ENCODE results near the gene CARD6.

DNA sequence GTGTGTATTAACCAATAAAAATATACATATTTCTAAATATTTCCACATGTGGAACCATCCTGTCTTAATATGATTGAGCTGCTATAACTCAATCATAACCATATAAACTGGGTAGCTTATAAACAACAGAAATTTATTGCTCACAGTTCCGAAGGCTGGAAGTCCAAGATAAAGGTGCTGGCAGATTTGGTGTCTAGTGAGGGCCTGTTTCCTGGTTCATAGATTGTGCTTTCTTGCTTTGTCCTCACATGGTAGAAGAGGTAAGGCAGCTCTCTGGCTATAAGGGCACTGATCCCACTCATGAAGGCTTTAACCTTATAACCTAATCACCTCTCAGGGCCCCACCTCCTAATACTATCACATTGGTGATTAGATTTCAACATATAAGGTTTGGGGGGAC is 29.0 kb upstream of the CARD6 start:
- TF ChIP-seq, protein P1, sequence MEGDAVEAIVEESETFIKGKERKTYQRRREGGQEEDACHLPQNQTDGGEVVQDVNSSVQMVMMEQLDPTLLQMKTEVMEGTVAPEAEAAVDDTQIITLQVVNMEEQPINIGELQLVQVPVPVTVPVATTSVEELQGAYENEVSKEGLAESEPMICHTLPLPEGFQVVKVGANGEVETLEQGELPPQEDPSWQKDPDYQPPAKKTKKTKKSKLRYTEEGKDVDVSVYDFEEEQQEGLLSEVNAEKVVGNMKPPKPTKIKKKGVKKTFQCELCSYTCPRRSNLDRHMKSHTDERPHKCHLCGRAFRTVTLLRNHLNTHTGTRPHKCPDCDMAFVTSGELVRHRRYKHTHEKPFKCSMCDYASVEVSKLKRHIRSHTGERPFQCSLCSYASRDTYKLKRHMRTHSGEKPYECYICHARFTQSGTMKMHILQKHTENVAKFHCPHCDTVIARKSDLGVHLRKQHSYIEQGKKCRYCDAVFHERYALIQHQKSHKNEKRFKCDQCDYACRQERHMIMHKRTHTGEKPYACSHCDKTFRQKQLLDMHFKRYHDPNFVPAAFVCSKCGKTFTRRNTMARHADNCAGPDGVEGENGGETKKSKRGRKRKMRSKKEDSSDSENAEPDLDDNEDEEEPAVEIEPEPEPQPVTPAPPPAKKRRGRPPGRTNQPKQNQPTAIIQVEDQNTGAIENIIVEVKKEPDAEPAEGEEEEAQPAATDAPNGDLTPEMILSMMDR (IDR thresholded peaks at IDR 0.05), result no peak
- TF ChIP-seq TCF7L2 (IDR thresholded peaks at IDR 0.05; ENCODE audit: low read depth, low read length) (no peak), SIN3A (IDR thresholded peaks at IDR 0.05; ENCODE audit: borderline replicate concordance, insufficient read depth, low read depth, low read length) (no peak)

All from Panc1 (cell line).